ENCODE data around the gene ENOPH1.
"Not testable (repeated sequence)": the region's sequence is repeated elsewhere in the genome, so short reads cannot be mapped to it uniquely, and the experiment has no call there.

ENOPH1 gene

DNA sequence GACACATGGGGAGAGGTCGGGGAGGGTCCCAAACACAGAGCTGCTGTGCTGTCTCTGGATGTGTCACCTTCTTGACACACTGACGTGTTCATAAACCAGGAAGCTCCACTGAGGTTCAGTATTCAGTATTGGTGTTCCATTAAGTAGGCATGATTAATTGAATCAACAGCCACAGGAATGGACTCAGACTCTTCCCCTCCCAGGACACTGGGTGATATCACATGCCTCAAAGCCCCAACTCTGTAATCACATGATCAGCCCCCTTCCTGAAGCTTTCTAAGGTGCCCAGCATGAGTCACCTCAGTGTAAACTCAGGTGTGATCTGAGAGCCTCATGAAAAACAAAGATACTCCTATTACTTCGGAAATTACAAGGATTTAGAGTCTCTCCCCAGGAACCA lies 35.5 kb upstream of the ENOPH1 start:
- Histone ChIP-seq H3K4me1 (ENCODE audit: insufficient read depth, insufficient read length) (no peaks in the 10 kb centered on the region), H3K9ac (ENCODE audit: insufficient read length, low read depth) (no peak overlapping the region), H3K4me3 (ENCODE audit: insufficient read length, low read depth) (no peak overlapping the region), H3K27me3 (ENCODE audit: insufficient read depth, insufficient read length) (no peaks in the 10 kb centered on the region), H3K36me3 (ENCODE audit: insufficient read depth, insufficient read length, low read length) (no peaks in the 10 kb centered on the region), H3K9me3 (ENCODE audit: insufficient read depth, low read length) (no peaks in the 10 kb centered on the region)
- no peak for TF ChIP-seq SUZ12 (IDR thresholded peaks at IDR 0.05; ENCODE audit: extremely low read depth, insufficient read depth, insufficient read length)
- no peak for TF ChIP-seq YY1 (IDR thresholded peaks at IDR 0.05; ENCODE audit: insufficient read depth, insufficient read length)
- no peak for TF ChIP-seq ZNF274 (IDR thresholded peaks at IDR 0.05; ENCODE audit: low read depth, low read length)
- no peak for DNase-seq (ENCODE audit: low read depth, low spot score)

DNA sequence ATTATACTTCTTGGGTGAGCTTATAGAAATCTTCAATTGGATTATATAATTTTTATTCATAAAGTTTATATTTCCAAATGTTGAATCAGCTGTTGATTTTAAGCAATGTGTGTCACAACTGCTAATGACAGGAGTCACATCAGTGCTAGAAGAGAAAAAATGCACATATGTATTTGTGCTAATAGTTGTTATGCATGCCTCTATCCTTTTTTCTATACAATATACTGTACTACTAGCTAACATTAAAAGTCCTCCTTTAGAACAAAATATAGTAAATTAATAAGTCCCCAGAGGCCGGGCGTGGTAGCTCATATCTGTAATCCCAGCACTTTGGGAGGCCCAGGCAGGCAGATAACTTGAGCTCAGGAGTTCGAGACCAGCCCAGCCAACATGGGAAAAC lies 32.9 kb upstream of the ENOPH1 start:
- H3K9me3 ChIP-seq (ENCODE audit: insufficient read depth, low read length), result no peaks in the 10 kb centered on the region
- H3K27me3 ChIP-seq (ENCODE audit: insufficient read depth, insufficient read length), result no peaks in the 10 kb centered on the region
- no peak overlapping the region for H3K9ac ChIP-seq (ENCODE audit: insufficient read length, low read depth)
- no peak overlapping the region for H3K4me3 ChIP-seq (ENCODE audit: insufficient read length, low read depth)
- H3K4me1 ChIP-seq (ENCODE audit: insufficient read depth, insufficient read length), result no peaks in the 10 kb centered on the region
- DNase-seq (ENCODE audit: low read depth, low spot score), result no peak
- H3K36me3 ChIP-seq (ENCODE audit: insufficient read depth, insufficient read length, low read length), result no peaks in the 10 kb centered on the region
- TF ChIP-seq ZNF274 (IDR thresholded peaks at IDR 0.05; ENCODE audit: low read depth, low read length), result no peak
- no peak for TF ChIP-seq SUZ12 (IDR thresholded peaks at IDR 0.05; ENCODE audit: extremely low read depth, insufficient read depth, insufficient read length)
- TF ChIP-seq YY1 (IDR thresholded peaks at IDR 0.05; ENCODE audit: insufficient read depth, insufficient read length), result no peak

- no peaks in the 10 kb centered on the region for H3K27me3 ChIP-seq (ENCODE audit: insufficient read depth, insufficient read length)
- no peaks in the 10 kb centered on the region for H3K4me1 ChIP-seq (ENCODE audit: insufficient read depth, insufficient read length)
- no peak overlapping the region for H3K9ac ChIP-seq (ENCODE audit: insufficient read length, low read depth)
- DNase-seq (ENCODE audit: low read depth, low spot score), result no peak
- H3K36me3 ChIP-seq (ENCODE audit: insufficient read depth, insufficient read length, low read length), result no peaks in the 10 kb centered on the region
- H3K4me3 ChIP-seq (ENCODE audit: insufficient read length, low read depth), result no peak overlapping the region
- H3K9me3 ChIP-seq (ENCODE audit: insufficient read depth, low read length), result no peaks in the 10 kb centered on the region
- TF ChIP-seq ZNF274 (IDR thresholded peaks at IDR 0.05; ENCODE audit: low read depth, low read length) (no peak), SUZ12 (IDR thresholded peaks at IDR 0.05; ENCODE audit: extremely low read depth, insufficient read depth, insufficient read length) (no peak), YY1 (IDR thresholded peaks at IDR 0.05; ENCODE audit: insufficient read depth, insufficient read length) (no peak)
These were observed 32.1 kb upstream of the ENOPH1 start for GRCh38 chr4:82398263-82398662.

GRCh38 chr4:82401600-82401999 lies 28.8 kb upstream of the ENOPH1 start:
- no peaks in the 10 kb centered on the region for H3K27me3 ChIP-seq (ENCODE audit: insufficient read depth, insufficient read length)
- no peaks in the 10 kb centered on the region for H3K9me3 ChIP-seq (ENCODE audit: insufficient read depth, low read length)
- TF ChIP-seq ZNF274 (IDR thresholded peaks at IDR 0.05; ENCODE audit: low read depth, low read length) (no peak), SUZ12 (IDR thresholded peaks at IDR 0.05; ENCODE audit: extremely low read depth, insufficient read depth, insufficient read length) (no peak), YY1 (IDR thresholded peaks at IDR 0.05; ENCODE audit: insufficient read depth, insufficient read length) (no peak)
- no peaks in the 10 kb centered on the region for H3K4me1 ChIP-seq (ENCODE audit: insufficient read depth, insufficient read length)
- H3K9ac ChIP-seq (ENCODE audit: insufficient read length, low read depth), result no peak overlapping the region
- H3K4me3 ChIP-seq (ENCODE audit: insufficient read length, low read depth), result no peak overlapping the region
- H3K36me3 ChIP-seq (ENCODE audit: insufficient read depth, insufficient read length, low read length), result no peaks in the 10 kb centered on the region
- DNase-seq (ENCODE audit: low read depth, low spot score), result no peak

GRCh38 chr4:82402196-82402775 lies 28.1 kb upstream of the ENOPH1 start:
- Histone ChIP-seq H3K9me3 (ENCODE audit: insufficient read depth, low read length) (no peaks in the 10 kb centered on the region), H3K4me1 (ENCODE audit: insufficient read depth, insufficient read length) (no peaks in the 10 kb centered on the region), H3K27me3 (ENCODE audit: insufficient read depth, insufficient read length) (no peaks in the 10 kb centered on the region), H3K36me3 (ENCODE audit: insufficient read depth, insufficient read length, low read length) (no peaks in the 10 kb centered on the region), H3K4me3 (ENCODE audit: insufficient read length, low read depth) (no peak overlapping the region), H3K9ac (ENCODE audit: insufficient read length, low read depth) (no peak overlapping the region)
- no peak for DNase-seq (ENCODE audit: low read depth, low spot score)
- TF ChIP-seq ZNF274 (IDR thresholded peaks at IDR 0.05; ENCODE audit: low read depth, low read length) (no peak), SUZ12 (IDR thresholded peaks at IDR 0.05; ENCODE audit: extremely low read depth, insufficient read depth, insufficient read length) (no peak), YY1 (IDR thresholded peaks at IDR 0.05; ENCODE audit: insufficient read depth, insufficient read length) (no peak)

DNA sequence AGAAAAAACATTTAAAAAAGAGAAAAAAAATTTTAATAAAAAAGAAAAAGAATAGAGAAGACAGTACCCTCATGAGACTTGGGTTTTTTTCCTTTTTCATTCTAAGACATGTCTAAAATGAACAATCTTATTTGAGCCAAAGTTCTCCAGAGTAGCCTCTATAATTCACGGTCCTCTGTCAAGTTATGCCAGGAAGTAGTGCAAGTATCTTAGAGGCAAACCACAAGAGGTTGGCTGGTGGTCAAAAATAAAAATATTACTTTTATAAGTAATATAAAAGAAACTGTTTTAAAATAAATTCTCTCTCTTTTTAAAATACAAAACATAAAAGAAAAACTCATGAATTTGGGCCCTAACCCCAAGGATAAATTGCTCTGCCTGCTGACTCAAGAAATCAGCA lies 26.7 kb upstream of the ENOPH1 start:
- Histone ChIP-seq H3K9me3 (ENCODE audit: insufficient read depth, low read length) (no peaks in the 10 kb centered on the region), H3K9ac (ENCODE audit: insufficient read length, low read depth) (no peak overlapping the region), H3K36me3 (ENCODE audit: insufficient read depth, insufficient read length, low read length) (no peaks in the 10 kb centered on the region), H3K4me3 (ENCODE audit: insufficient read length, low read depth) (no peak overlapping the region), H3K27me3 (ENCODE audit: insufficient read depth, insufficient read length) (no peaks in the 10 kb centered on the region), H3K4me1 (ENCODE audit: insufficient read depth, insufficient read length) (no peaks in the 10 kb centered on the region)
- DNase-seq (ENCODE audit: low read depth, low spot score), result no peak
- TF ChIP-seq ZNF274 (IDR thresholded peaks at IDR 0.05; ENCODE audit: low read depth, low read length) (no peak), YY1 (IDR thresholded peaks at IDR 0.05; ENCODE audit: insufficient read depth, insufficient read length) (no peak), SUZ12 (IDR thresholded peaks at IDR 0.05; ENCODE audit: extremely low read depth, insufficient read depth, insufficient read length) (no peak)

- not testable (repeated sequence) for H3K27me3 ChIP-seq (ENCODE audit: insufficient read depth, insufficient read length); H3K36me3 ChIP-seq (ENCODE audit: insufficient read depth, insufficient read length, low read length); H3K9me3 ChIP-seq (ENCODE audit: insufficient read depth, low read length); H3K4me3 ChIP-seq (ENCODE audit: insufficient read length, low read depth); H3K9ac ChIP-seq (ENCODE audit: insufficient read length, low read depth); H3K4me1 ChIP-seq (ENCODE audit: insufficient read depth, insufficient read length); DNase-seq (ENCODE audit: low read depth, low spot score)
These were observed 15.3 kb upstream of the ENOPH1 start for GRCh38 chr4:82415061-82415460.

GRCh38 chr4:82415922-82416365 lies 14.4 kb upstream of the ENOPH1 start:
- no peak overlapping the region for H3K4me3 ChIP-seq (ENCODE audit: insufficient read length, low read depth)
- no peaks in the 10 kb centered on the region for H3K4me1 ChIP-seq (ENCODE audit: insufficient read depth, insufficient read length)
- H3K36me3 ChIP-seq (ENCODE audit: insufficient read depth, insufficient read length, low read length), result no peaks in the 10 kb centered on the region
- TF ChIP-seq YY1 (IDR thresholded peaks at IDR 0.05; ENCODE audit: insufficient read depth, insufficient read length), result no peak
- DNase-seq (ENCODE audit: low read depth, low spot score), result no peak
- H3K9me3 ChIP-seq (ENCODE audit: insufficient read depth, low read length), result no peaks in the 10 kb centered on the region; the same call in 1 of the 2 replicates
- no peak overlapping the region for H3K9ac ChIP-seq (ENCODE audit: insufficient read length, low read depth)
- no peaks in the 10 kb centered on the region for H3K27me3 ChIP-seq (ENCODE audit: insufficient read depth, insufficient read length)

All from NT2/D1 (cell line).